ENCODE measurements around the gene ATP1A3.

DNA sequence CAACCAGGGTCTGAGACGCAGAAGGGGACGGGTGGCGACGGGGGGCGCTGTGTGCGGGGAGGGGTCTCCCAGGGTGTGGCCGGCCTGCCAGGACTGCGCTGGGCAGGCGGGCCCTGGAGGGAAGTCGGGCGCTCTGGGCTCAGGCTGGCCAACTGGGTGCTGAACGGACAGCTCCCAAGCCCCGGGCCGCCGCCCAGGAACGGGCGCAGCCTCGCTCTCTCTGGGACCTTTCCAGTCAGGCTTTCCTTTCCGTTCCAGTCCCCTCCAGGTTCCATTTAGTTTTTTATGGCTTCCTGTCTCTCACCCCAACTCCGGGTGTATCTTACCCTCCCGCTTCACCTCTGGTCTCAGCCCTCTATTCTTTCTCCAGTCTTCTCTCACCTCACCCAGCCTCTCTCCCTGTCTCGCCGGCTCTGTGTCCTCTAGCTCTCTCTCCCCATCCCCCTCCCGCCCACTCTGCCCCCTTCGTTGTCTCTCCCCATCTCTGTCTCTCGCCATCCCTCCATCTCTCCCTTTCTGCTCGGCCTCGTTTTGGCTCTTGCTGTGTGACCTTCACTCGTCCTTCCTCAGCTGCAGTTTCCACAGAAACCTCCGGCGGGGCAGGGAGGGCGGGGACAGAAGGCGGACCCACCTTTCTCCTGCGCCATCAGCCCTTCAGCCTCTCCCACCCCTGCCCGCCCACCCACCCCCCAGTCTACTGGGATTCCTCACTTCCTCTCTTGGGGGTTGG, 3.3 kb upstream of the ATP1A3 start:
- TF ChIP-seq, protein P1, sequence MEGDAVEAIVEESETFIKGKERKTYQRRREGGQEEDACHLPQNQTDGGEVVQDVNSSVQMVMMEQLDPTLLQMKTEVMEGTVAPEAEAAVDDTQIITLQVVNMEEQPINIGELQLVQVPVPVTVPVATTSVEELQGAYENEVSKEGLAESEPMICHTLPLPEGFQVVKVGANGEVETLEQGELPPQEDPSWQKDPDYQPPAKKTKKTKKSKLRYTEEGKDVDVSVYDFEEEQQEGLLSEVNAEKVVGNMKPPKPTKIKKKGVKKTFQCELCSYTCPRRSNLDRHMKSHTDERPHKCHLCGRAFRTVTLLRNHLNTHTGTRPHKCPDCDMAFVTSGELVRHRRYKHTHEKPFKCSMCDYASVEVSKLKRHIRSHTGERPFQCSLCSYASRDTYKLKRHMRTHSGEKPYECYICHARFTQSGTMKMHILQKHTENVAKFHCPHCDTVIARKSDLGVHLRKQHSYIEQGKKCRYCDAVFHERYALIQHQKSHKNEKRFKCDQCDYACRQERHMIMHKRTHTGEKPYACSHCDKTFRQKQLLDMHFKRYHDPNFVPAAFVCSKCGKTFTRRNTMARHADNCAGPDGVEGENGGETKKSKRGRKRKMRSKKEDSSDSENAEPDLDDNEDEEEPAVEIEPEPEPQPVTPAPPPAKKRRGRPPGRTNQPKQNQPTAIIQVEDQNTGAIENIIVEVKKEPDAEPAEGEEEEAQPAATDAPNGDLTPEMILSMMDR (IDR thresholded peaks at IDR 0.05; ENCODE audit: poor library complexity, severe bottlenecking) = no peak
- TF ChIP-seq TAF1 (IDR thresholded peaks at IDR 0.05; ENCODE audit: low read depth) (no peak), EP300 (conservative IDR thresholded peaks at IDR 0.05; ENCODE audit: poor library complexity, severe bottlenecking) (no peak), SMC3 (conservative IDR thresholded peaks at IDR 0.05; ENCODE audit: poor library complexity) (no peak), RAD21 (conservative IDR thresholded peaks at IDR 0.05) (no peak), EZH2 (IDR thresholded peaks at IDR 0.05; ENCODE audit: borderline replicate concordance, insufficient read depth, low read length, poor library complexity, severe bottlenecking) (no peak), POLR2AphosphoS5 (IDR thresholded peaks at IDR 0.05) (peak; percentile 3)
- TF ChIP-seq, protein P2, sequence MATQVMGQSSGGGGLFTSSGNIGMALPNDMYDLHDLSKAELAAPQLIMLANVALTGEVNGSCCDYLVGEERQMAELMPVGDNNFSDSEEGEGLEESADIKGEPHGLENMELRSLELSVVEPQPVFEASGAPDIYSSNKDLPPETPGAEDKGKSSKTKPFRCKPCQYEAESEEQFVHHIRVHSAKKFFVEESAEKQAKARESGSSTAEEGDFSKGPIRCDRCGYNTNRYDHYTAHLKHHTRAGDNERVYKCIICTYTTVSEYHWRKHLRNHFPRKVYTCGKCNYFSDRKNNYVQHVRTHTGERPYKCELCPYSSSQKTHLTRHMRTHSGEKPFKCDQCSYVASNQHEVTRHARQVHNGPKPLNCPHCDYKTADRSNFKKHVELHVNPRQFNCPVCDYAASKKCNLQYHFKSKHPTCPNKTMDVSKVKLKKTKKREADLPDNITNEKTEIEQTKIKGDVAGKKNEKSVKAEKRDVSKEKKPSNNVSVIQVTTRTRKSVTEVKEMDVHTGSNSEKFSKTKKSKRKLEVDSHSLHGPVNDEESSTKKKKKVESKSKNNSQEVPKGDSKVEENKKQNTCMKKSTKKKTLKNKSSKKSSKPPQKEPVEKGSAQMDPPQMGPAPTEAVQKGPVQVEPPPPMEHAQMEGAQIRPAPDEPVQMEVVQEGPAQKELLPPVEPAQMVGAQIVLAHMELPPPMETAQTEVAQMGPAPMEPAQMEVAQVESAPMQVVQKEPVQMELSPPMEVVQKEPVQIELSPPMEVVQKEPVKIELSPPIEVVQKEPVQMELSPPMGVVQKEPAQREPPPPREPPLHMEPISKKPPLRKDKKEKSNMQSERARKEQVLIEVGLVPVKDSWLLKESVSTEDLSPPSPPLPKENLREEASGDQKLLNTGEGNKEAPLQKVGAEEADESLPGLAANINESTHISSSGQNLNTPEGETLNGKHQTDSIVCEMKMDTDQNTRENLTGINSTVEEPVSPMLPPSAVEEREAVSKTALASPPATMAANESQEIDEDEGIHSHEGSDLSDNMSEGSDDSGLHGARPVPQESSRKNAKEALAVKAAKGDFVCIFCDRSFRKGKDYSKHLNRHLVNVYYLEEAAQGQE (IDR thresholded peaks at IDR 0.05; ENCODE audit: borderline replicate concordance) = no peak
